ENCODE results near the gene WWOX. TPM values are rescaled to one million over a fixed set of nuclear protein-coding genes. Genes with fewer than 3 reads are reported as not detected.

Gene WWOX
- total RNA-seq, 1 donor from 2014 or later = 8.9 TPM

DNA sequence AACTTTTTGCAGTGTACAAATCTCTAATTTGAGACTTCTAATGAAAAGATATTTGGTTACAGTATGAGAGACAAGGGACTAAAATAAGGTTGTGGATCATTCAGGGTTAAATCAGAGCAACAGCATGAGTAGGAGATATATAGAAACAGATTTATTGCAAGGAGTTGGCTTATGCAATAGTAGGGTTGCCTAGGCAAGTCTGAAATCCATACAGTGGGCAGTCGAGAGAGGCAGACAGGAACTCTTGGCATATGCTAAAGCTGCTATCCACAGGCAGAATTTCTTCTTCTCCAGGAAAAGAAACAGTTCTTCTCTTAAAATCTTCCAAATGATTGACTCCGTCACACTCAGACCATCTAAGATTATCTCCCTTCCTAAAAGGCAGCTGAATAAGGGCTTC, 1000.3 kb downstream of the WWOX start:
- no peaks in the 10 kb centered on the region for H3K9me3 ChIP-seq (replicated peaks)
- no peaks in the 10 kb centered on the region for H3K4me1 ChIP-seq
- H3K4me3 ChIP-seq = no peak overlapping the region
- no peak for DNase-seq
- no peak for TF ChIP-seq CTCF (IDR thresholded peaks at IDR 0.05; ENCODE audit: borderline replicate concordance)
- no peaks in the 10 kb centered on the region for H3K36me3 ChIP-seq
- peaks cover 9% of the 10 kb centered on the region for H3K27me3 ChIP-seq (ENCODE audit: low read depth)
- intact Hi-C loops (cut with micrococcal nuclease) = no loop called here
- H3K27ac ChIP-seq (replicated peaks) = no peak overlapping the region

GRCh38 chr16:79100447-79100846, 1001.0 kb downstream of the WWOX start:
- intact Hi-C loops (cut with micrococcal nuclease) = no loop called here
- Histone ChIP-seq H3K9me3 (replicated peaks) (no peaks in the 10 kb centered on the region), H3K36me3 (no peaks in the 10 kb centered on the region), H3K4me1 (no peaks in the 10 kb centered on the region), H3K4me3 (no peak overlapping the region), H3K27ac (replicated peaks) (no peak overlapping the region), H3K27me3 (ENCODE audit: low read depth) (peaks cover 9% of the 10 kb centered on the region)
- no peak for TF ChIP-seq CTCF (IDR thresholded peaks at IDR 0.05; ENCODE audit: borderline replicate concordance)
- no peak for DNase-seq

- no peaks in the 10 kb centered on the region for H3K27me3 ChIP-seq (ENCODE audit: low read depth)
- no peak for TF ChIP-seq CTCF (IDR thresholded peaks at IDR 0.05; ENCODE audit: borderline replicate concordance)
- H3K4me3 ChIP-seq = no peak overlapping the region
- intact Hi-C loops (cut with micrococcal nuclease) = no loop called here
- no peaks in the 10 kb centered on the region for H3K4me1 ChIP-seq
- no peaks in the 10 kb centered on the region for H3K9me3 ChIP-seq (replicated peaks)
- no peak overlapping the region for H3K27ac ChIP-seq (replicated peaks)
- no peaks in the 10 kb centered on the region for H3K36me3 ChIP-seq
- DNase-seq = no peak
Measured at GRCh38 chr16:79101491-79101890, 1002.0 kb downstream of the WWOX start.

DNA sequence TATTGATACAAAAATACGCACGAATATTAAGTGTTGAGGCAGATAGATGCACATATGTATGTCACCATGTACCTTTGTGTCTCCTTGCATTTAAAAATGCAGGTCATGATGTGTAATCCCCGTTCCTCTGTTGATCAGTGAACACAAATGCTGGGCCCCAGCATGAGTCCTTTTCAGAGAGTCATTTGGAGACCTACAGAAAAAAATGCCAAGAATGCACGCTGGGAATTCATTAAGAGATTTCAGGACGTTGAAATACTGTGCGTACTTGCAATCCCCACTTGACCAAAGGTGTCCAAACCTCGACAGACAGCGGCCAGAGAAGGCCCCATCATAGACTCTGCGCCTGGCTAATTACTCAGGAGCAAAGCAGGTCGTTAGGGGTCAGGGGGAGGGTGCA, 1005.1 kb downstream of the WWOX start:
- DNase-seq = no peak
- intact Hi-C loops (cut with micrococcal nuclease) = no loop called here
- no peaks in the 10 kb centered on the region for H3K36me3 ChIP-seq
- H3K9me3 ChIP-seq (replicated peaks) = no peaks in the 10 kb centered on the region
- TF ChIP-seq CTCF (IDR thresholded peaks at IDR 0.05; ENCODE audit: borderline replicate concordance) = no peak
- H3K4me1 ChIP-seq = no peaks in the 10 kb centered on the region
- no peaks in the 10 kb centered on the region for H3K27me3 ChIP-seq (ENCODE audit: low read depth)
- no peak overlapping the region for H3K27ac ChIP-seq (replicated peaks)
- no peak overlapping the region for H3K4me3 ChIP-seq

DNA sequence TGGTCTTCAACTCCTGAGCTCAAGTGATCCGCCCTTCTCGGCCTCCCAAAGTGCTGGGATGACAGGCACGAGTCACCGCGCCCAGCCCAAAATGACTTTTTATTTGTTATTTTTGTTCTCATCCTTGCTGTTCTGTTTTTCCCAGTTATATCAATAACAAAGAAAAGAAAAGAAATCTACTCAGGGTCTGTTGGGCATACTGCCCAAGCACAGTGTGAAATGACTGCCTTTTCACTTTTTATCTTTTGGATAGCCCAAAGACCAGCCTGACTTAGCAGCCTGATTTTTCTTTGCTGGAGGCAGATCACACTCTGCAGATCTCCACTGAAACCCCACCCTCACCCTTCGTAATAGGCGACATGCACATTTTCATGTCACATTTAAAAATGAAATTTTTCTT, 1007.8 kb downstream of the WWOX start:
- no peak overlapping the region for H3K4me3 ChIP-seq
- H3K9me3 ChIP-seq (replicated peaks) = no peaks in the 10 kb centered on the region
- intact Hi-C loops (cut with micrococcal nuclease) = no loop called here
- no peak overlapping the region for H3K27ac ChIP-seq (replicated peaks)
- DNase-seq = no peak
- no peaks in the 10 kb centered on the region for H3K4me1 ChIP-seq
- no peaks in the 10 kb centered on the region for H3K36me3 ChIP-seq
- no peaks in the 10 kb centered on the region for H3K27me3 ChIP-seq (ENCODE audit: low read depth)
- no peak for TF ChIP-seq CTCF (IDR thresholded peaks at IDR 0.05; ENCODE audit: borderline replicate concordance)

- no peak for DNase-seq
- no peak for TF ChIP-seq CTCF (IDR thresholded peaks at IDR 0.05; ENCODE audit: borderline replicate concordance)
- H3K4me3 ChIP-seq = no peak overlapping the region
- no peaks in the 10 kb centered on the region for H3K36me3 ChIP-seq
- H3K9me3 ChIP-seq (replicated peaks) = no peaks in the 10 kb centered on the region
- H3K27me3 ChIP-seq (ENCODE audit: low read depth) = no peaks in the 10 kb centered on the region
- intact Hi-C loops (cut with micrococcal nuclease) = no loop called here
- H3K27ac ChIP-seq (replicated peaks) = no peak overlapping the region
- no peaks in the 10 kb centered on the region for H3K4me1 ChIP-seq
Measured at GRCh38 chr16:79109771-79110170, 1010.3 kb downstream of the WWOX start.

Data from left ventricle myocardium inferior (tissue), 1 donor.